NCI-H2171 treated with DMSO at 0.1 percent for 48 hours (cell line): ENCODE results near the gene CHRNB2.
A peak's percentile ranks its signal among the peaks of the same experiment; 100 is the strongest.
"Not testable (repeated sequence)": the region's sequence is repeated elsewhere in the genome, so short reads cannot be mapped to it uniquely, and the experiment has no call there.

Source experiments
- DNase-seq: peaks from one replicate; lab custom pipeline; 2025; lab: John Stamatoyannopoulos, UW

CHRNB2 gene

GRCh38 chr1:154567386-154568156 lies at the start of gene CHRNB2:
CHRNB2 (plus strand) TSS chr1:154567778; CDS start chr1:154568045, 267 bp downstream.
- peak; percentile 92 for DNase-seq

GRCh38 chr1:154519591-154519991 lies 48.0 kb upstream of the CHRNB2 start:
- no peak for DNase-seq

GRCh38 chr1:154520333-154520732 lies 47.2 kb upstream of the CHRNB2 start:
- no peak for DNase-seq

- no peak for DNase-seq
These were observed 45.9 kb upstream of the CHRNB2 start for GRCh38 chr1:154521695-154522094.

GRCh38 chr1:154524881-154525280 lies 42.7 kb upstream of the CHRNB2 start:
- no peak for DNase-seq

GRCh38 chr1:154527192-154527591 lies 40.4 kb upstream of the CHRNB2 start:
- peak; percentile 25 for DNase-seq

- DNase-seq, result no peak
These were observed 38.3 kb upstream of the CHRNB2 start for GRCh38 chr1:154529308-154529707.

GRCh38 chr1:154531950-154532349 lies 35.6 kb upstream of the CHRNB2 start:
- not testable (repeated sequence) for DNase-seq

- peak; percentile 83 for DNase-seq
These were observed 33.4 kb upstream of the CHRNB2 start for GRCh38 chr1:154533952-154534844.

GRCh38 chr1:154536570-154536969 lies 31.0 kb upstream of the CHRNB2 start:
- no peak for DNase-seq

- DNase-seq, result no peak
These were observed 27.8 kb upstream of the CHRNB2 start for GRCh38 chr1:154539486-154540483.

- DNase-seq, result no peak
These were observed 26.3 kb upstream of the CHRNB2 start for GRCh38 chr1:154541231-154541630.

- peak; percentile 45 for DNase-seq
These were observed 21.1 kb upstream of the CHRNB2 start for GRCh38 chr1:154546264-154547063.

- DNase-seq, result no peak
These were observed 20.4 kb upstream of the CHRNB2 start for GRCh38 chr1:154547105-154547732.

GRCh38 chr1:154548028-154548427 lies 19.6 kb upstream of the CHRNB2 start:
- no peak for DNase-seq

- DNase-seq, result no peak
These were observed 18.3 kb upstream of the CHRNB2 start for GRCh38 chr1:154549202-154549770.

- DNase-seq, result no peak
These were observed 17.5 kb upstream of the CHRNB2 start for GRCh38 chr1:154550070-154550469.

- DNase-seq, result no peak
These were observed 16.9 kb upstream of the CHRNB2 start for GRCh38 chr1:154550657-154551056.

- DNase-seq, result no peak
These were observed 16.1 kb upstream of the CHRNB2 start for GRCh38 chr1:154551474-154551873.

GRCh38 chr1:154552036-154552435 lies 15.5 kb upstream of the CHRNB2 start:
- DNase-seq, result no peak
